ENCODE results near the gene PRCC.

PRCC gene

DNA sequence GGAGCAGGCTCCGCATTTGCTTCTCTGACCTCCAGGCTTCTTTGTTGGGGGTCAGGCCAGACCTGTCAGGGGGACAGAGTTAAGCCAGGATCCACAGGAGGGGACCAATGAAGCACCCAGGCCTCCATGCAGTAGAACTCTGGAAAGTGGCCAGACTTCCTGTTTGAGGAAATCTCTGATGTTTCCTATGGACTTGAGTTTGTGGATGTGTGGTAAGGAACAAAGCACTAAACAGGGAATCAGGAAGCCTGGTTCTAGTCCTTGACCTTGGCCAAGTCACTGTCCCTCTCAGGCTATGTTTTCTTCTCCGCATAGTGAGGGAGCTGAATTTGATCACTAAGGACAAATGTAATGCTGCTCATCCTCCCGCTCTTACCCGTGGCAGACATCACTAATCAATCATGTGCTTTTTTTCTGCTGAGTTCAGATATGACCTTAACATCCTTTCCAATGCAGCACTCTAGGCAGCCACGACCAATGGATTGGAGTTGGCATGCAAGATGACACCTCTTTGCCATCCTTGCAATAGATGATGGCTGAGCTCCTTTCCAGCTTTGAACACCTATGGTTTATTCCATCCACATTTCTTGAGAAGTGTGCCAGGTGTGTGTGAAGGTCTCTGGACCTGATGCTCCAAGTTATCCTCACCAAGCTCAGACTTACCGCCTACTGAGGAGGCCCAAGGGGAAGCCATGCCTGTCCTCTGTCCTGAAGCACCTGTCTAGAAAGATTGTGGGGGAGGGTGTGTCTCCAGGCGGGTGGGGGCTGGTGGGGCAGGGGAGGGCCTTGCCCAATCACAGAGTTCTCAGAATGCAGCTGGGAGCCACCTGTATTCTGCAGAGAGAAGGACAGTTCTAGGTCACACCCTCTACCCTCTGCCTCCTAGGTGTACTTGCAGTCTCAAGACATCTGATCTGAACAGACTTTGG lies 39.4 kb downstream of the PRCC start:
- H3K4me3 ChIP-seq (ENCODE audit: low read depth, low read length), result no peak overlapping the region
- TF ChIP-seq, protein P1, sequence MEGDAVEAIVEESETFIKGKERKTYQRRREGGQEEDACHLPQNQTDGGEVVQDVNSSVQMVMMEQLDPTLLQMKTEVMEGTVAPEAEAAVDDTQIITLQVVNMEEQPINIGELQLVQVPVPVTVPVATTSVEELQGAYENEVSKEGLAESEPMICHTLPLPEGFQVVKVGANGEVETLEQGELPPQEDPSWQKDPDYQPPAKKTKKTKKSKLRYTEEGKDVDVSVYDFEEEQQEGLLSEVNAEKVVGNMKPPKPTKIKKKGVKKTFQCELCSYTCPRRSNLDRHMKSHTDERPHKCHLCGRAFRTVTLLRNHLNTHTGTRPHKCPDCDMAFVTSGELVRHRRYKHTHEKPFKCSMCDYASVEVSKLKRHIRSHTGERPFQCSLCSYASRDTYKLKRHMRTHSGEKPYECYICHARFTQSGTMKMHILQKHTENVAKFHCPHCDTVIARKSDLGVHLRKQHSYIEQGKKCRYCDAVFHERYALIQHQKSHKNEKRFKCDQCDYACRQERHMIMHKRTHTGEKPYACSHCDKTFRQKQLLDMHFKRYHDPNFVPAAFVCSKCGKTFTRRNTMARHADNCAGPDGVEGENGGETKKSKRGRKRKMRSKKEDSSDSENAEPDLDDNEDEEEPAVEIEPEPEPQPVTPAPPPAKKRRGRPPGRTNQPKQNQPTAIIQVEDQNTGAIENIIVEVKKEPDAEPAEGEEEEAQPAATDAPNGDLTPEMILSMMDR (IDR thresholded peaks at IDR 0.05; ENCODE audit: insufficient read depth, low read depth, low read length, missing control alignments), result no peak
- DNase-seq (ENCODE audit: low read depth), result no peak

DNA sequence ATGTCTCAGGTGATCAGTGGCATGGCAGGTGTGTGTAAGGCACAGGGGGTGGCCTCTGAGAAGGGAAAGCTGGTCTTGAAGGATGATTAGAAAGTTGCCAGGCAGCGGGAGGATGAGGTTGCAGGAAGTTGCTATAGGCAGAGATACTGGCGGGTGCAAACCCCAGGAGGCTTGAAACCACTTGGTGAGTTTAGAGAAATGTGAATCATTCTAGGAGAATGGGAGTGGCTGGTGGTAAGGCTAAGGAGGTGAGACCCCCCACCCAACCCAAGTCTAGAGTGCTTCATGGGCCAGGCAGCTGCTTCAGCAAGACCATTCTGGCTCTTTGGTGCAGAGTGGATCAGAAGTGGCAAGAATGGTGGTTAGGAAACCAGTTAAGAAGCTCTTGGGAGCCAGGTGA lies 40.3 kb downstream of the PRCC start:
- TF ChIP-seq, protein P1 (IDR thresholded peaks at IDR 0.05; ENCODE audit: insufficient read depth, low read depth, low read length, missing control alignments), result no peak
- peak; percentile 50 for DNase-seq (ENCODE audit: low read depth)
- no peak overlapping the region for H3K4me3 ChIP-seq (ENCODE audit: low read depth, low read length)

DNA sequence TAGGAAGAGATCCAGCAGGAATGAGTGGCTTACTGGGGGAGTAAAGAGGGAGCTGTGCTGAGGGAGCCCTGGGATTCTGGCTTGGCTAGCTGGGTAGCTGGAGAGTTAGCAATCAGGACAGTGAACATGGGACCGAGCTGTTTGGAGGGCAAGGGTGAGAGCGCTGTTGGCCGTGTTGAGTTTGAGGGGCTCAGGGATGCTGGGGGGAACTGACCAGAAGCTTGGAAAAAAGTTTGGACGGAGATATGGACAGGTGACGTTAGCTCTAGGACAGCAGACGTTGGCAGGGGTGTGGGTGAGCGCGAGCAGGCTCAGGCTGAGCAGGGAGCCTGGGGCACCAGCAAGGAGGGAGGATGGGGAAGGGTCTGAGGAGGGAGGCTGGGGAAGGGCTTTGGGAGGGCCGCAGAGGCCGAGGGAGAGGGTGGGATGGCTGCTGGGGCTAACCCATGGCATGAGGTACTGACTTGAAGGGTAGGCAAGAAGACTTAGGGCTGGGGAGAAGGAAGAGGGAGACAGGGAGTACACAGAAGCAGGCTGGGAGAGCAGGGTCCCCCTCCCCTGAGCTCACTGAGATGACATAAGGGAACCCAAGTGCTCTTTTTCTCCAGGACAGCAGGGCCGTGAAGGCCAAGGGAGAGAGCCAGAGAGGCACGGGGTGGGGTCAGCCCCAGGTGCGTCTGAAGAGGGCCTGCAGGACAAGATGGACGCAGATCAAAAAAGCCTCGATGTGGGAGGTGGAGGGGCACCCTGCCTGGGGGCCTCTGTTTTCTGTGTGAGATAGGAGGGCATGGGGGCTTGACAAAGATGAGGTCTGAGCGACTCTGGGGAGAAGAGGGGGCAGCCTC lies 41.1 kb downstream of the PRCC start:
- no peak overlapping the region for H3K4me3 ChIP-seq (ENCODE audit: low read depth, low read length)
- TF ChIP-seq, protein P1 (IDR thresholded peaks at IDR 0.05; ENCODE audit: insufficient read depth, low read depth, low read length, missing control alignments), result no peak
- no peak for DNase-seq (ENCODE audit: low read depth)

DNA sequence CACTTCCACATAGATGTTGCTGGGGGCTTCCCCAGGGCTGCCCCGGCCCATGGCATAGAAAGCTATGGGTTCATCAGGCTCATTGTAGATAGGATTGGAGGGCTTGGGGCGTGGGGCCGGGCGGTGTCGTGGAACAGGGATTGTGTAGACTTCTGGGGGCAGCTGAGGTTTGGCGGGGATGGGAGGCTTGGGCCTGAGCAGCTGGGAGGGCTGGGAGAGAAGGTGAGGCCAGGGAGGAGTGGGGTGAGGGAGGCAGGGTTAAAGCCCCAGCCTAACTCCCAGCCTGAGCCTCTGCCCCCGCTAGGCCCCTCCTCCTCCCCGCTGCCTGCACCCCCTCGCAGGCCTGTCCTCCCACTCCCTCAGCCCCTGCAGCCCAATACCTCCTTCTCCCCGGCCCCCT lies 41.9 kb downstream of the PRCC start:
- no peak for DNase-seq (ENCODE audit: low read depth)
- TF ChIP-seq, protein P1 (IDR thresholded peaks at IDR 0.05; ENCODE audit: insufficient read depth, low read depth, low read length, missing control alignments), result no peak
- no peak overlapping the region for H3K4me3 ChIP-seq (ENCODE audit: low read depth, low read length)

DNA sequence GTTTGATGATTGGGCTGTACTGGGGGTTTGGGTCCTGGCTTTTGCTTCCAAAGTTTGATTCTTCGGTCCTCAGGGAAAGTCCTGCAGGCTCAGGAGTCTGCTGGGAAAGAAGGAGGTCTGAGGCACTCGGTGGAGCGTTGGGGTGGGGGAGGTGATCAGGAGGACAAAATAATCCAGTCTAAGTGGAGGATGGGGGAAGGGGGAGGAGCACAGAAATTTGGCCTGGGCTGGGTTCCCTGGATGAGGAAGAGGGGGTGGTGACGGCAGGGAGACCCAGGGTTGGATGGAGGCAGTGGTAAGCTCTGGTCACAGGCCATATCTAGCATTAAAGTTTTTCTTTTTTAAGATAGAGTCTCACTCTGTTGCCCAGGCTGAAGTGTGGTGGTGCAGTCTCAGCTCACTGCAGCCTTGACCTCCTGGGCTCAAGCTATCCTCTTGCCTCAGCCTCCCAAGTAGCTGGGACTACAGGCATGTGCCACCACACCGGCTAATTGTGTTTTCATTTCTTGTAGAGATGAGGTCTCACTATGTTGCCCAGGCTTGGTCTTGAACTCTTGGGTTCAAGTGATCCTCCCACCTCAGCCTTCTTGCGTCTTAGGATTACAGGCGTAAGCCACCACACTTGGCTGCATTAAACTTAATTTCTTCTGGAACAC lies 42.5 kb downstream of the PRCC start:
- no peak for DNase-seq (ENCODE audit: low read depth)
- no peak overlapping the region for H3K4me3 ChIP-seq (ENCODE audit: low read depth, low read length)
- TF ChIP-seq, protein P1 (IDR thresholded peaks at IDR 0.05; ENCODE audit: insufficient read depth, low read depth, low read length, missing control alignments), result no peak

DNA sequence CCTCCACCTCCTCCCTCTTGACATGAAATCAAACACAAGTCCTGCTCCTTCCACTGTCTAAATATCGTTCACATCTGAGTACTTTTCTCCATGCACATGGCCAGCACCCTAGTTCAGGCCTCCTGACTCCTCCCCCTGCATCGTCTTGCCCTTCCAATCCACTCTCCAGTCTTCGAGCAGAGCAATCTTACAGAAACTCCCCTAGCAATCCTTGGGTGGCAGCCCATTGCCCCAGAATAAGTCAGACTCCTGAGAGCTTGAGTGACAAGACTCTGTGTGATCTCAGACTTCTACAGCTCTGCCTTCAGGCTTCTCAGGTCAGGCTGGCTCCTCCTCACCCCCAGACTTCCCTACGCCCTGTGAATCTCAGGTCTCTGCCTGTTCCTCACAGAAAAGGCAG lies 43.8 kb downstream of the PRCC start:
- no peak for DNase-seq (ENCODE audit: low read depth)
- TF ChIP-seq, protein P1 (IDR thresholded peaks at IDR 0.05; ENCODE audit: insufficient read depth, low read depth, low read length, missing control alignments), result no peak
- no peak overlapping the region for H3K4me3 ChIP-seq (ENCODE audit: low read depth, low read length)

All from GM12865 (cell line).